Mesendoderm (in vitro differentiated cells): ENCODE results near the gene TMEM132D.

ENCODE experiments used
- DNase-seq: peaks from one replicate; pipeline ENCODE4 v3.0.0; 2013
- H2AK5ac ChIP-seq: 2 replicates; pipeline ENCODE4 v1.6.1; 2013; ENCODE audit warnings: low read length, inconsistent platforms
- H2BK120ac ChIP-seq: 2 replicates; pipeline ENCODE4 v1.6.1; 2013; ENCODE audit warnings: low read depth, mild to moderate bottlenecking, low read length, moderate library complexity, mixed read lengths
- H2BK15ac ChIP-seq: replicated peaks from 2 replicates; pipeline ENCODE4 v1.6.1; 2013; ENCODE audit warnings: low read depth, mild to moderate bottlenecking, moderate library complexity
- H2BK5ac ChIP-seq: 2 replicates; pipeline ENCODE4 v1.6.1; 2013; ENCODE audit warnings: low read length, inconsistent platforms
- H3K18ac ChIP-seq: 2 replicates; pipeline ENCODE4 v1.6.1; 2013; ENCODE audit warnings: mild to moderate bottlenecking, low read length, mixed read lengths
- H3K23ac ChIP-seq: one replicate; pipeline ENCODE4 v1.6.1; 2013; ENCODE audit warnings: low read length
- H3K27ac ChIP-seq: 2 replicates; pipeline ENCODE4 v1.5.1; 2013; ENCODE audit warnings: low read depth, mild to moderate bottlenecking, inconsistent platforms, low read length, moderate library complexity
- H3K27me3 ChIP-seq: 2 replicates; pipeline ENCODE4 v1.6.1; 2013; ENCODE audit warnings: low read length, control low read depth, mild to moderate bottlenecking, inconsistent platforms; ENCODE audit not compliant: insufficient read depth, poor library complexity
- H3K36me3 ChIP-seq: 2 replicates; pipeline ENCODE4 v1.6.1; 2013; ENCODE audit warnings: low read length, inconsistent platforms; ENCODE audit not compliant: control insufficient read depth, insufficient read depth
- H3K4ac ChIP-seq: one replicate; pipeline ENCODE4 v1.6.1; 2013; ENCODE audit warnings: low read depth, mild to moderate bottlenecking, low read length, moderate library complexity
- H3K4me1 ChIP-seq: 2 replicates; pipeline ENCODE4 v1.6.1; 2013; ENCODE audit warnings: low read depth, low read length, inconsistent platforms; ENCODE audit not compliant: control insufficient read depth
- H3K4me2 ChIP-seq: 2 replicates; pipeline ENCODE4 v1.6.1; 2013; ENCODE audit warnings: low read length
- H3K4me3 ChIP-seq: 2 replicates; pipeline ENCODE4 v1.5.1; 2013; ENCODE audit warnings: mild to moderate bottlenecking, low read length
- H3K56ac ChIP-seq: one replicate; pipeline ENCODE4 v1.6.1; 2013; ENCODE audit warnings: low read length
- H3K79me1 ChIP-seq: 2 replicates; pipeline ENCODE4 v1.6.1; 2013; ENCODE audit warnings: low read length, inconsistent platforms
- H3K79me2 ChIP-seq: 2 replicates; pipeline ENCODE4 v1.6.1; 2013; ENCODE audit warnings: mild to moderate bottlenecking, low read length; ENCODE audit not compliant: control insufficient read depth, insufficient read depth
- H3K9ac ChIP-seq: 2 replicates; pipeline ENCODE4 v1.6.1; 2013; ENCODE audit warnings: low read length, inconsistent platforms
- H4K5ac ChIP-seq: one replicate; pipeline ENCODE4 v1.6.1; 2013; ENCODE audit warnings: low read length
- H4K8ac ChIP-seq: one replicate; pipeline ENCODE4 v1.6.1; 2013; ENCODE audit warnings: low read depth, mild to moderate bottlenecking, control low read depth, low read length, moderate library complexity
- WGBS: extraction: QIAGEN DNeasy Blood & Tissue Kit; methylation state at CpG from one replicate; pipeline ENCODE4 v1.1.7; 2013; ENCODE audit warnings: low lambda C conversion rate, missing lambda C conversion rate; ENCODE audit not compliant: insufficient coverage; ENCODE audit errors: extremely low coverage; 5-methylcytosine and 5-hydroxymethylcytosine counted together

The TMEM132D gene

DNA sequence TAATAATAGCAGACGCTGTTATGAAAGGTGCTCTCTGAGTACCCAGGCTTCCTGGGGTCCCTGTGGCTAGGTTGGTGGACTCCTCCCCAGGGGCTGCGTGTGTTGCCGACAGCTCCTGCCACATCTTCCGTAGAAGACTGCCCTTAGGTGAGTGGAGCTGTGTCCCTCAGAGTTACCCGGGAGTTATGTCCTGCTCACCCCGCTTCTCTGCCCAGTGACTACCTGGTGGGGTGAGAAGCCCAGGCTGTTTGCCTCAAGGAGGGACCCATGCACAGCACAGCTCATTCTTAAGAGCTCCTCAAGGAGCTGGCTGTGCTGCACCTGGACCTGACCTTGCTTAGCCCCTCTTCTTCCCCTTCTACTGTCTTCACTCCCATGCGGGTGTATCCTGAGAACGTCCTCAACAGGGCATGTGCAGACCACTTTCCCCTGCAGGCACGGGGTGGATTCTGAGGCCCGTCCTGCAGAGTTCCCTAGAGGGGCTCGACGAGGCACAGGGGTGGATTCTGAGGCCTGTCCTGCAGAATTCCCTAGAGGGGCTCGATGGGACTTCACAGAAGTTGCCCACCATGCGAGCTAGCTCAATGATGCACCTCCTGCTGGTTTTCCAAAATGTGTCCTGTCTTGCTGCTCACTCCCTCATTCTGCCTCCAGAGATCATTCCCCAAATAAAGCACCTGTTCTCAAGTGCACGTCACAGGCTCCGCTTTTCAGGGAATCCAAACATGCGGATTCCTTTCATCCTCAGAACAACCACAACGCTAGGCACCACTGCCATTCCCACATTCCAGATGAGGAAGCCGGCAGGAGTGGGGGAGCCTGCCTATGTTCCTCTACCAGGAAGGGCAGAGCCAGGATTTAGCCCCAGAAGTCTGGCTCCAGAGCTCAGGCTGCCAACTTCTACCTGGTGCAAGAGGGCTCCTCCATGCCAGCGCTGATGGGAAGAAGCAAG, 818.7 kb downstream of the TMEM132D start:
- Histone ChIP-seq H4K5ac (no peak overlapping the region), H3K36me3 (no peaks in the 10 kb centered on the region), H2BK15ac (no peak overlapping the region), H2BK5ac (no peak overlapping the region), H3K56ac (no peak overlapping the region), H2AK5ac (no peak overlapping the region), H3K79me1 (no peaks in the 10 kb centered on the region), H3K27me3 (no peaks in the 10 kb centered on the region), H3K27ac (no peak overlapping the region), H2BK120ac (no peak overlapping the region), H3K4ac (no peak overlapping the region), H3K4me2 (no peak overlapping the region), H3K18ac (no peak overlapping the region), H3K9ac (no peak overlapping the region), H3K4me3 (no peak overlapping the region), H4K8ac (no peak overlapping the region), H3K79me2 (no peaks in the 10 kb centered on the region), H3K4me1 (no peaks in the 10 kb centered on the region), H3K23ac (no peak overlapping the region)
- no CpG with 5 or more reads among the region's 20 CpGs for WGBS
- DNase-seq = no peak

DNA sequence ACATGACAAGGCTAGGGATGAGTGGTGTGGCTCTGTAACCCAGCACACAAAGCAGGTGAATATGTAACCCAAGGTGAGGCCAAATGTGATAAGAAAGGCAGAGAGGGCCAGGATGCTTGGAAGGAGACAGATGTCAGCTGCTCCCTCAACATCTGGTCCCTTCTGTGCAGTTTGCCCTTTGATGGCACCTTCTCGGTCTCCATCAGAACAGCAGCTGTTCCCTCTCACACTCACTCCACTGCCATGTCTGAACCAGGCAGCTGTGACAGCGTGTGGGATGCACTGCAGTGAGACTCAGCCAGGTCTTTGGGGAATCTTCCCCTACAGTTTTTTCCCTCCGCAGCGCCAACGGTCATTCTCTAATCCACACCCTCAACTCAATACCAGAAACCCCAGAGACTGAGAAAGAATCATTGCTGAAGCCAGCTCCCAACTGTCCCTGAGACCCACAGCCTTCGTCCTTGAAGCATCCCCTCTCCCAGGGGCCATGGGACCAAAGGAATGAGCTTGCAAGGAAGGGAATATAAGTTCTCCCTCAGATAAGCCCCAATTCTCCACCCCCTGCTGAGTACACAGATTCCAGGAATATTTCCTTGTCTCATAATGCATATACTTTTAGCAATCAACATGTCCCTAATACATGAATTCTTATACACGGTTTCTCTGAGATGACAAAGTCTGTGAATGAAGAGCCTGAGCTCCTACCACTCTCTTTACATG, 820.5 kb downstream of the TMEM132D start:
- no peak overlapping the region for H3K56ac ChIP-seq
- H3K4me2 ChIP-seq = no peak overlapping the region
- no peak overlapping the region for H3K18ac ChIP-seq
- no peak overlapping the region for H4K5ac ChIP-seq
- no peak overlapping the region for H3K9ac ChIP-seq
- H3K4ac ChIP-seq = no peak overlapping the region
- H3K4me1 ChIP-seq = no peaks in the 10 kb centered on the region
- H3K79me1 ChIP-seq = no peaks in the 10 kb centered on the region
- WGBS = no CpG with 5 or more reads among the region's 7 CpGs
- DNase-seq = no peak
- H2BK120ac ChIP-seq = no peak overlapping the region
- H3K4me3 ChIP-seq = no peak overlapping the region
- H2AK5ac ChIP-seq = no peak overlapping the region
- H3K27me3 ChIP-seq = no peaks in the 10 kb centered on the region
- no peak overlapping the region for H4K8ac ChIP-seq
- H3K23ac ChIP-seq = no peak overlapping the region
- no peak overlapping the region for H2BK5ac ChIP-seq
- no peak overlapping the region for H2BK15ac ChIP-seq
- H3K79me2 ChIP-seq = no peaks in the 10 kb centered on the region
- no peak overlapping the region for H3K27ac ChIP-seq
- no peaks in the 10 kb centered on the region for H3K36me3 ChIP-seq

DNA sequence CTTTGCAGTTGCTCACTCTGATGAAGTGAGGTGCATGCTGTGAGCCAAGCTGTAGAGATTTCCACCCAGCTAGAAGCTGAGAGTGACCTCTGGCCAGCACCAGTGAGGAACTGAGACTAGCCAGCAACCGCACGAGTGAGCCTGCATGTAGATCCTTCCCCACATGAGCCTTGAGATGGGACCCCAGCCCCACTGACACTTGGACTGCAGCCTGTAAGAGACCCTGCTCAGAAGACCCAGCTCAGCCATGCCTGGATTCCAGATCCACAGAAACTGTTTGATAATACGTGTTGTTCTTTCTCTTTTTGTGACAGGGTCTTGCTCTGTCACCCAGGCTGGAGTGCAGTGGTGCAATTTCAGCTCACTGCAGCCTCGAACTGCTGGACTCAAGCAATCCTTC, 821.4 kb downstream of the TMEM132D start:
- H3K4me3 ChIP-seq = no peak overlapping the region
- no peak overlapping the region for H4K5ac ChIP-seq
- no peak for DNase-seq
- no peak overlapping the region for H3K23ac ChIP-seq
- no peaks in the 10 kb centered on the region for H3K79me2 ChIP-seq
- no peaks in the 10 kb centered on the region for H3K79me1 ChIP-seq
- no peaks in the 10 kb centered on the region for H3K27me3 ChIP-seq
- H2BK5ac ChIP-seq = no peak overlapping the region
- H3K56ac ChIP-seq = no peak overlapping the region
- H3K36me3 ChIP-seq = no peaks in the 10 kb centered on the region
- no peak overlapping the region for H2BK120ac ChIP-seq
- no peak overlapping the region for H4K8ac ChIP-seq
- H3K4me2 ChIP-seq = no peak overlapping the region
- H3K4me1 ChIP-seq = no peaks in the 10 kb centered on the region
- H3K27ac ChIP-seq = no peak overlapping the region
- no peak overlapping the region for H3K18ac ChIP-seq
- no CpG with 5 or more reads among the region's 4 CpGs for WGBS
- no peak overlapping the region for H3K9ac ChIP-seq
- no peak overlapping the region for H3K4ac ChIP-seq
- H2AK5ac ChIP-seq = no peak overlapping the region
- no peak overlapping the region for H2BK15ac ChIP-seq

DNA sequence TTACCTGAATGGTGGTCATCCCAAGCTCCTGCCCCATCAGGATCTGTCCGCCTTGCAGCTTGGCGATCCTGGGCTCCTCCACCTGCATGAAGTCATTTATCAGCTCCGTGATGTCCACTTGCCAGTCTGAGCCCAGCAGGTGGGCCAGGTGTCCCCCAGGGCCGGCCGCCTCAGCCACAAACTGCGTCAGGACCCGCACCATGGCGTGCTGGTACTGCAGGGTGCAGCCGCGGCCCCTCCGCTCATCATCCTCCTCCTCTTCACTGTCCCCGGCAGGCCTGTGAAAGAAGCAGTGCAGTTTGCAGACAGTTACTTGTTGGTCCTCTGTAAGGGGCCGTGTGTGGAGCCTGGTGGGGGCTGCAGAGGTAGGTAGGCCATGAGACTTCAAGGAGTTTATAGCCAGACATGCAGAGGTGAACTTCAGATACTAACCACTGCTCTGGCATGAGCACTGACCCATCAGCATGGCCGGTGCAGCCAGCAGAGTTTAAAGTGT, 822.0 kb downstream of the TMEM132D start:
- no peak overlapping the region for H4K8ac ChIP-seq

DNA sequence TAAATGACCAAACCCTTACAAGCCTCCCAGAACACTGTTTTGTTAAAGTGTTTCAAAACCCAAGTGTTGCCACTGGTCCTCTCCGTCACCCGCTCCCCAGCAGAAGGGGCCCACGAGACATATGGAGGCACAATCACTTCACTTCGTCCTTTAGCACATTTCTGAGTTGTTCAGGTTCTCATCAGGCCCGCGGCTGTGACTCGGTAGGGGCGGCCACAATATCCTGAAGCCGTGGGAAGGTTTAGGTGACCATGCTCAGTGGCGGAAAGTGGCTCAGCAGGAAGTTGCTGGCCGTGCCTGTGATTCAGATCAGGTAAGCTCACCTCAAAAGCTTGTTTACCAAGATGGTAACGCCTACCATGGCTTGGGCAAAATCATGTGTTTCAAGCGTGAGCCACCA, 823.0 kb downstream of the TMEM132D start:
- Histone ChIP-seq H3K79me1 (no peaks in the 10 kb centered on the region), H3K27ac (no peak overlapping the region), H2AK5ac (no peak overlapping the region), H3K36me3 (no peaks in the 10 kb centered on the region), H4K5ac (no peak overlapping the region), H3K4me3 (no peak overlapping the region), H2BK120ac (no peak overlapping the region), H2BK5ac (no peak overlapping the region), H3K9ac (no peak overlapping the region), H2BK15ac (no peak overlapping the region), H3K23ac (no peak overlapping the region), H3K18ac (no peak overlapping the region), H4K8ac (no peak overlapping the region), H3K56ac (no peak overlapping the region), H3K4me1 (no peaks in the 10 kb centered on the region), H3K27me3 (no peaks in the 10 kb centered on the region), H3K4me2 (no peak overlapping the region), H3K79me2 (no peaks in the 10 kb centered on the region), H3K4ac (no peak overlapping the region)
- no CpG with 5 or more reads among the region's 13 CpGs for WGBS
- no peak for DNase-seq

More for the DNA sequence above, 822.0 kb downstream of the TMEM132D start:
- H3K27ac ChIP-seq = no peak overlapping the region
- H2BK120ac ChIP-seq = no peak overlapping the region
- H4K5ac ChIP-seq = no peak overlapping the region
- H3K4me1 ChIP-seq = no peaks in the 10 kb centered on the region
- no peak overlapping the region for H3K4me3 ChIP-seq
- H3K27me3 ChIP-seq = no peaks in the 10 kb centered on the region
- no peak overlapping the region for H3K56ac ChIP-seq
- no peak overlapping the region for H3K4ac ChIP-seq
- H3K23ac ChIP-seq = no peak overlapping the region
- H3K36me3 ChIP-seq = no peaks in the 10 kb centered on the region
- no CpG with 5 or more reads among the region's 14 CpGs for WGBS
- H3K4me2 ChIP-seq = no peak overlapping the region
- H3K79me2 ChIP-seq = no peaks in the 10 kb centered on the region
- no peaks in the 10 kb centered on the region for H3K79me1 ChIP-seq
- no peak overlapping the region for H3K18ac ChIP-seq
- no peak for DNase-seq
- H3K9ac ChIP-seq = no peak overlapping the region
- H2BK5ac ChIP-seq = no peak overlapping the region
- H2AK5ac ChIP-seq = no peak overlapping the region
- no peak overlapping the region for H2BK15ac ChIP-seq
